GM12878 (cell line): ENCODE results near the gene YARS2. TPM values are rescaled to one million over a fixed set of nuclear protein-coding genes. Genes with fewer than 3 reads are reported as not detected.

Source experiments
- CEBPB ChIP-seq, 2 experiments: fragments of 150-350 bp in 1 of 2; IDR thresholded peaks; 2 replicates each; pipeline ENCODE4 v1.6.1; 2012 to 2014; ENCODE audit warnings: low read depth in 2 of 2, low read length in 2 of 2, borderline replicate concordance in 1 of 2, inconsistent platforms in 1 of 2
- CREB1 ChIP-seq: IDR thresholded peaks from 2 replicates; pipeline ENCODE4 v1.6.1; 2012; ENCODE audit warnings: low read depth, mild to moderate bottlenecking, inconsistent platforms
- E4F1 ChIP-seq: fragments of 450-650 bp; IDR thresholded peaks from 2 replicates; pipeline ENCODE4 v1.6.1; 2018; ENCODE audit warnings: borderline replicate concordance, mild to moderate bottlenecking; ENCODE audit not compliant: partially characterized antibody
- FOXM1 ChIP-seq: IDR thresholded peaks from 2 replicates; pipeline ENCODE4 v1.6.1; 2012; ENCODE audit warnings: low read depth, mild to moderate bottlenecking, inconsistent platforms, low read length, moderate library complexity
- MAX ChIP-seq: IDR thresholded peaks from 2 replicates; pipeline ENCODE4 v1.6.1; 2012; ENCODE audit warnings: low read depth, low read length, improper control_type of control experiment
- RAD21 ChIP-seq: IDR thresholded peaks from 2 replicates; pipeline ENCODE4 v1.6.1; 2011; ENCODE audit warnings: mild to moderate bottlenecking, low read depth, low read length, moderate library complexity; ENCODE audit not compliant: insufficient read depth
- SMARCA5 ChIP-seq: fragments of 450-650 bp; IDR thresholded peaks from 2 replicates; pipeline ENCODE4 v1.6.1; 2017; ENCODE audit warnings: mild to moderate bottlenecking
- SUZ12 ChIP-seq: fragments of 200-600 bp; sonication (generic); IDR thresholded peaks from one replicate; pipeline ENCODE4 v1.6.1; 2018; ENCODE audit warnings: antibody characterized with exemption, mild to moderate bottlenecking; ENCODE audit not compliant: unreplicated experiment
- YY1 ChIP-seq: IDR thresholded peaks from 2 replicates; pipeline ENCODE4 v1.6.1; 2011; ENCODE audit warnings: low read depth, mild to moderate bottlenecking, low read length
- ZNF687 ChIP-seq: fragments of 450-650 bp; IDR thresholded peaks from 2 replicates; pipeline ENCODE4 v1.6.1; 2017; ENCODE audit warnings: mild to moderate bottlenecking, moderate library complexity
- polyA plus RNA-seq, 11 experiments: library from polyadenylated mRNA; depleted of rRNA in 4 of 11; unstranded in 6 of 11; stranded (reverse) in 5 of 11; fragments of >200 nt; fragmentation: Nextera tagmentation in 4 of 11; fragmentation: Illumina TruSeq in 1 of 11; extraction: Ambion mirVana in 4 of 11; extraction: Trizol in 1 of 11; gene quantifications; 1 replicate in 1 of 11; 2 replicates in 10 of 11; pipeline versions ENCODE4 v1.2.1 to v1.2.3, GENCODE V29; 2011 to 2016; ENCODE audit warnings: inconsistent platforms in 2 of 11, missing spikeins in 2 of 11, low read depth in 1 of 11
- total RNA-seq, 4 experiments: library from RNA; depleted of rRNA in 3 of 4; stranded (reverse); fragments of >200 nt in 3 of 4; fragmentation: Illumina TruSeq in 1 of 4; extraction: Trizol in 1 of 4; gene quantifications; 2 replicates each; pipeline versions ENCODE4 v1.2.1 to v1.2.3, GENCODE V29; 2013 to 2021

YARS2 gene
- total and polyA plus RNA-seq, 10 of the 15 experiments (the other 5 are each of a cell fraction or from before 2014, with no cell fraction given), result 13.4 to 46.7 (median 29.6) TPM

GRCh38 chr12:32755051-32755653, 545 bp downstream of the YARS2 start (continued):
- no peak for TF ChIP-seq CEBPB (IDR thresholded peaks at IDR 0.05; ENCODE audit: borderline replicate concordance in 1 of 2, low read depth in 2 of 2, low read length in 2 of 2)
- TF ChIP-seq SMARCA5, result peak; percentile 94
- TF ChIP-seq CREB1, result 0 out of 2 replicates have a peak, but pooled peaks have one; percentile 15
- peak; percentile 64 for TF ChIP-seq RAD21
- TF ChIP-seq FOXM1, result 0 out of 2 replicates have a peak, but pooled peaks have one; percentile 17
- peak; percentile 64; the same call in 1 of the 2 replicates for TF ChIP-seq MAX
- peak; percentile 77; the same call in 1 of the 2 replicates for TF ChIP-seq YY1
- TF ChIP-seq SUZ12, result no peak
- TF ChIP-seq E4F1, result peak; percentile 47
- 0 out of 2 replicates have a peak, but pooled peaks have one; percentile 40 for TF ChIP-seq ZNF687
